GM23338 (cell line): ENCODE results near the gene COL6A3. TPM values are rescaled to one million over a fixed set of nuclear protein-coding genes. Genes with fewer than 3 reads are reported as not detected.

Source experiments
- ATAC-seq: fragments of 200-7000 bp; cut with Tn5 transposase; 3 replicates; pipeline ENCODE4 v1.9.1; 2020
- DNase-seq: peaks from one replicate; pipeline ENCODE4 v3.0.0-alpha.2; 2015; ENCODE audit warnings: low spot score
- H2AFZ ChIP-seq: fragments of 200-600 bp; sonication (generic); 2 replicates; pipeline ENCODE4 v1.8.0; 2016; ENCODE audit warnings: antibody characterized with exemption, mild to moderate bottlenecking, moderate library complexity
- H3F3A ChIP-seq: fragments of 200-600 bp; sonication (generic); replicated peaks from 2 replicates; pipeline ENCODE4 v1.8.0; 2017; ENCODE audit warnings: antibody characterized with exemption, mixed run types, low read depth
- H3K27ac ChIP-seq: fragments of 200-600 bp; sonication (generic); 2 replicates; pipeline ENCODE4 v1.6.1; 2016; ENCODE audit warnings: low read depth
- H3K27me3 ChIP-seq: fragments of 200-600 bp; sonication (generic); 2 replicates; pipeline ENCODE4 v1.8.0; 2016; ENCODE audit warnings: mild to moderate bottlenecking, mixed run types, moderate library complexity; ENCODE audit not compliant: insufficient read depth
- H3K36me3 ChIP-seq: fragments of 200-600 bp; sonication (generic); 2 replicates; pipeline ENCODE4 v1.8.0; 2016; ENCODE audit warnings: mild to moderate bottlenecking; ENCODE audit not compliant: insufficient read depth
- H3K4me1 ChIP-seq: fragments of 200-600 bp; sonication (generic); 2 replicates; pipeline ENCODE4 v1.8.0; 2016; ENCODE audit warnings: mild to moderate bottlenecking, moderate library complexity; ENCODE audit not compliant: insufficient read depth
- H3K4me2 ChIP-seq: fragments of 200-600 bp; sonication (generic); 2 replicates; pipeline ENCODE4 v1.7.1; 2017; ENCODE audit warnings: mixed run types
- H3K4me3 ChIP-seq: fragments of 200-600 bp; sonication (generic); 2 replicates; pipeline ENCODE4 v1.6.1; 2016; ENCODE audit warnings: mixed run types
- H3K79me2 ChIP-seq: fragments of 200-600 bp; sonication (generic); replicated peaks from 2 replicates; pipeline ENCODE4 v1.8.0; 2017; ENCODE audit warnings: mild to moderate bottlenecking; ENCODE audit not compliant: insufficient read depth
- H3K9me2 ChIP-seq: fragments of 200-600 bp; sonication (generic); 2 replicates; pipeline ENCODE4 v1.8.0; 2017; ENCODE audit not compliant: insufficient read depth
- H4K20me1 ChIP-seq: fragments of 200-600 bp; sonication (generic); replicated peaks from 2 replicates; pipeline ENCODE4 v1.8.0; 2017; ENCODE audit warnings: mild to moderate bottlenecking; ENCODE audit not compliant: insufficient read depth
- H3K27ac Mint-ChIP-seq: 2 replicates; pipeline ENCODE4 v1.8.0; 2020; ENCODE audit warnings: inconsistent platforms, mild to moderate bottlenecking, moderate library complexity, mixed read lengths
- H3K27me3 Mint-ChIP-seq: 3 replicates; pipeline ENCODE4 v1.8.0; 2022; ENCODE audit warnings: low read depth, mild to moderate bottlenecking, moderate library complexity, mixed read lengths, inconsistent platforms; ENCODE audit not compliant: insufficient read depth, poor library complexity
- H3K36me3 Mint-ChIP-seq: 3 replicates; pipeline ENCODE4 v1.8.0; 2021; ENCODE audit warnings: low read depth, mild to moderate bottlenecking, inconsistent platforms, moderate library complexity, mixed read lengths
- H3K4me1 Mint-ChIP-seq: 3 replicates; pipeline ENCODE4 v1.8.0; 2020; ENCODE audit warnings: mild to moderate bottlenecking, inconsistent platforms, mixed read lengths
- H3K4me3 Mint-ChIP-seq: 3 replicates; pipeline ENCODE4 v1.8.0; 2021; ENCODE audit warnings: moderate library complexity, mild to moderate bottlenecking, inconsistent platforms, mixed read lengths
- H3K9me3 Mint-ChIP-seq: 3 replicates; pipeline ENCODE4 v1.8.0; 2020; ENCODE audit warnings: moderate library complexity, mild to moderate bottlenecking, inconsistent platforms, mixed read lengths
- CTCF ChIP-seq, 2 experiments: fragments of 200-600 bp in 1 of 2; sonication (generic) in 1 of 2; conservative IDR thresholded peaks; 2 replicates each; pipeline versions ENCODE4 v1.5.1 to v1.6.1; 2016 to 2017; ENCODE audit warnings: antibody characterized with exemption in 2 of 2, low read depth in 2 of 2, mild to moderate bottlenecking in 2 of 2, moderate library complexity in 1 of 2
- ETS1 ChIP-seq: IDR thresholded peaks from 2 replicates; pipeline ENCODE4 v1.6.1; 2016; ENCODE audit warnings: antibody characterized with exemption
- EZH2 ChIP-seq: fragments of 200-600 bp; sonication (generic); IDR thresholded peaks from one replicate; pipeline ENCODE4 v1.8.0; 2017; ENCODE audit warnings: antibody characterized with exemption, mild to moderate bottlenecking, low read depth; ENCODE audit not compliant: unreplicated experiment
- EZH2phosphoT487 ChIP-seq: fragments of 200-600 bp; sonication (generic); IDR thresholded peaks from one replicate; pipeline ENCODE4 v1.8.1; 2018; ENCODE audit warnings: antibody characterized with exemption; ENCODE audit not compliant: unreplicated experiment
- JUNB ChIP-seq: IDR thresholded peaks from one replicate; pipeline ENCODE4 v1.6.1; 2016; ENCODE audit warnings: antibody characterized with exemption; ENCODE audit not compliant: unreplicated experiment
- NANOG ChIP-seq: IDR thresholded peaks from 2 replicates; pipeline ENCODE4 v1.6.1; 2016; ENCODE audit warnings: antibody characterized with exemption, borderline replicate concordance
- POLR2AphosphoS5 ChIP-seq: IDR thresholded peaks from 2 replicates; pipeline ENCODE4 v1.6.1; 2016; ENCODE audit warnings: antibody characterized with exemption, low read depth
- REST ChIP-seq: IDR thresholded peaks from one replicate; pipeline ENCODE4 v1.6.1; 2018; ENCODE audit warnings: antibody characterized with exemption; ENCODE audit not compliant: unreplicated experiment
- STAT1 ChIP-seq: IDR thresholded peaks from one replicate; pipeline ENCODE4 v1.6.1; 2016; ENCODE audit warnings: antibody characterized with exemption; ENCODE audit not compliant: unreplicated experiment
- ZNF114 ChIP-seq: fragments of 250-450 bp; sonication (Bioruptor Pico); IDR thresholded peaks from 2 replicates; pipeline ENCODE4 v1.5.0; 2020; ENCODE audit warnings: mild to moderate bottlenecking, moderate library complexity
- polyA plus RNA-seq: library from polyadenylated mRNA; unstranded; fragments of >200 nt; fragmentation: Nextera tagmentation; extraction: Ambion mirVana; gene quantifications from 2 replicates; pipeline ENCODE4 v1.2.1, GENCODE V29; 2016
- total RNA-seq: library from RNA; depleted of rRNA; stranded (reverse); fragments of >200 nt; shearing (Covaris generic); gene quantifications from 2 replicates; pipeline ENCODE4 v1.2.3, GENCODE V29; 2014

The COL6A3 gene
- total and polyA plus RNA-seq, 2 experiments from 2014 or later = 1.2 to 7.3 TPM

- H3K9me3 Mint-ChIP-seq = no peaks in the 10 kb centered on the region
- no peak overlapping the region for H3K27ac Mint-ChIP-seq
- no peak overlapping the region for H3K4me2 ChIP-seq
- no peaks in the 10 kb centered on the region for H3K36me3 ChIP-seq
- H3K4me3 ChIP-seq = no peak overlapping the region
- no peak overlapping the region for H3K4me3 Mint-ChIP-seq
- ATAC-seq (no peak), DNase-seq (no peak)
- H3K79me2 ChIP-seq = no peaks in the 10 kb centered on the region
- H3K27ac ChIP-seq = no peak overlapping the region
- H3K9me2 ChIP-seq = peaks cover 5% of the 10 kb centered on the region
- H3K27me3 Mint-ChIP-seq = peaks cover 6% of the 10 kb centered on the region
- no peaks in the 10 kb centered on the region for H3F3A ChIP-seq
- no peaks in the 10 kb centered on the region; the same call in 2 of the 3 replicates for H3K36me3 Mint-ChIP-seq
- H3K4me1 ChIP-seq = no peaks in the 10 kb centered on the region
- TF ChIP-seq STAT1 (no peak), POLR2AphosphoS5 (no peak), REST (no peak), NANOG (no peak), ETS1 (no peak)
- H3K4me1 Mint-ChIP-seq = no peaks in the 10 kb centered on the region
- H3K27me3 ChIP-seq = no peaks in the 10 kb centered on the region
- H4K20me1 ChIP-seq = no peaks in the 10 kb centered on the region
- no peak overlapping the region for H2AFZ ChIP-seq
Observed at GRCh38 chr2:237380768-237381167, 33.2 kb downstream of the COL6A3 start.

GRCh38 chr2:237379636-237380035 is 34.3 kb downstream of the COL6A3 start:
- no peak for ATAC-seq
- no peaks in the 10 kb centered on the region; the same call in 2 of the 3 replicates for H3K36me3 Mint-ChIP-seq
- H3K27ac Mint-ChIP-seq = no peak overlapping the region
- no peak overlapping the region for H3K4me3 Mint-ChIP-seq
- Histone ChIP-seq H3K4me3 (no peak overlapping the region), H3K27ac (no peak overlapping the region), H3K36me3 (no peaks in the 10 kb centered on the region), H3K9me2 (peaks cover 12% of the 10 kb centered on the region), H4K20me1 (no peaks in the 10 kb centered on the region), H3K79me2 (no peaks in the 10 kb centered on the region), H3K4me1 (no peaks in the 10 kb centered on the region), H3K27me3 (no peaks in the 10 kb centered on the region), H2AFZ (no peak overlapping the region), H3K4me2 (no peak overlapping the region), H3F3A (no peaks in the 10 kb centered on the region)
- no peak for DNase-seq
- H3K4me1 Mint-ChIP-seq = no peaks in the 10 kb centered on the region
- peaks cover 6% of the 10 kb centered on the region for H3K27me3 Mint-ChIP-seq
- peaks cover 4% of the 10 kb centered on the region; the same call in 1 of the 3 replicates for H3K9me3 Mint-ChIP-seq
- no peak for TF ChIP-seq JUNB
- TF ChIP-seq CTCF (conservative IDR thresholded peaks at IDR 0.05; ENCODE audit: low read depth in 2 of 2) = no peak
- TF ChIP-seq EZH2 = no peak
- TF ChIP-seq EZH2phosphoT487 = no peak
- TF ChIP-seq ZNF114 (CRISPR knock-in tag) = no peak
- no peak for TF ChIP-seq POLR2AphosphoS5
